Medulla oblongata (tissue), 1 donor: ENCODE data around the gene ISOC1.

Experiments used
- DNase-seq: peaks from one replicate; pipeline ENCODE4 v3.0.0-alpha.2; 2015; ENCODE audit errors: extremely low spot score

ISOC1 gene

DNA sequence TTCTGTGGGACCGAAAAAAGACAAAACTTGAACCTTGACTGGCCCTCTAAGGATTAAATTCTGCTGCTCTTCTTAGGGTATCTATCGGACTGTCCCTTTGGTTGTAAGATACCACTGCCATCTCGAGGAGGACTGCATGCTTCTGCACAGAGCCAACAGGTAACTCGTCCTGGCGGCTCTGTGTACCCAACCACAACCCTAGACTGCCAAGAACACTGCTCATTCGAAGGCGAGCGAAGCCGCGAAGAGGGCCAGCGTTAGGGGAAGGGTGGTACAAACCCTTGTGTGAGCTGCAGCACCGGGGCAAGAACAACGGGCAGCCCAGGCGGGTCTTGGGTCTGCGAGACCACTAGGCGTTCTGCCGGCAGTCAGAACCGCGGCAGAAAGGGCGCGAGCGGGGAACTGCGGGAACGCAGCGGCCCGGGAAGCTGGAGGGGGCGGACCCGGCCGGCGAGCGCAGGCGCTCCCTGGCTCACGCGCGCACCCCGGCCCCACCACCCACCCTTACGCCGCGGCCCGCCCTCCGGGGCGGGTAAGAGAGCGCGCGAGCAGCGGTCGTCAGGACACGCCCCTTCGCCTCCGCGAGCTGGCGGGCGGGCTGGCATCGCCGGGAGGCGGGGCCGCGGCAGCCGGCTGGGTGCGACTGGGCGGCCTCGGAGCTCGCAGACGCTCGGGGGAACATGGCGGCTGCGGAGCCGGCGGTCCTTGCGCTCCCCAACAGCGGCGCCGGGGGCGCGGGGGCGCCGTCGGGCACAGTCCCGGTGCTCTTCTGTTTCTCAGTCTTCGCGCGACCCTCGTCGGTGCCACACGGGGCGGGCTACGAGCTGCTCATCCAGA, at the start of gene ISOC1:
Gene ISOC1 (plus strand): TSS at position 663 of the 837 bp plus-strand sequence. CDS start 18 bp downstream, at position 681.
- DNase-seq = peak; percentile 93

GRCh38 chr5:129046151-129046550, 48.4 kb upstream of the ISOC1 start:
- no peak for DNase-seq

GRCh38 chr5:129048509-129048908, 46.0 kb upstream of the ISOC1 start:
- no peak for DNase-seq

- no peak for DNase-seq
These were observed 45.3 kb upstream of the ISOC1 start for GRCh38 chr5:129049126-129049799.

DNA sequence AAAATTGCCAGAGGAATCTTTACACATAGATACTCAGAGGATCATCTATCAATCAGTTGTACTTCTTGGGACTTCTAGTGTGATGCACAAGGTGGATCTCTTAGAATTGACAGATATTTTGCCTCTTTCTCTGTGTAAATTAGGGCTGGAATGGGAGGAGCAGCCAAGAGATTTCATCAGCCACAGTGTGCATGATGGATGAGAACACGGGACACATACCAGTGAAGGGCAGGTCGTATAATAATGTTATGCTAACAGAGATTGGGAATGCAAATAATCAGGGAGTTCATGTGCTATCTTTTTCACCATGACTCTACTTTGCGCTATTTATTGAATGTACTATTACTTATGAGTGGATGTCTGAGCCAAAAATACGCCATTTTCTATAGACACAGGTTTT, 43.3 kb upstream of the ISOC1 start:
- DNase-seq = no peak

- DNase-seq = no peak
These were observed 41.1 kb upstream of the ISOC1 start for GRCh38 chr5:129053438-129053837.

GRCh38 chr5:129057329-129057728, 37.2 kb upstream of the ISOC1 start:
- DNase-seq = no peak

GRCh38 chr5:129061849-129062248, 32.7 kb upstream of the ISOC1 start:
- DNase-seq = no peak

DNA sequence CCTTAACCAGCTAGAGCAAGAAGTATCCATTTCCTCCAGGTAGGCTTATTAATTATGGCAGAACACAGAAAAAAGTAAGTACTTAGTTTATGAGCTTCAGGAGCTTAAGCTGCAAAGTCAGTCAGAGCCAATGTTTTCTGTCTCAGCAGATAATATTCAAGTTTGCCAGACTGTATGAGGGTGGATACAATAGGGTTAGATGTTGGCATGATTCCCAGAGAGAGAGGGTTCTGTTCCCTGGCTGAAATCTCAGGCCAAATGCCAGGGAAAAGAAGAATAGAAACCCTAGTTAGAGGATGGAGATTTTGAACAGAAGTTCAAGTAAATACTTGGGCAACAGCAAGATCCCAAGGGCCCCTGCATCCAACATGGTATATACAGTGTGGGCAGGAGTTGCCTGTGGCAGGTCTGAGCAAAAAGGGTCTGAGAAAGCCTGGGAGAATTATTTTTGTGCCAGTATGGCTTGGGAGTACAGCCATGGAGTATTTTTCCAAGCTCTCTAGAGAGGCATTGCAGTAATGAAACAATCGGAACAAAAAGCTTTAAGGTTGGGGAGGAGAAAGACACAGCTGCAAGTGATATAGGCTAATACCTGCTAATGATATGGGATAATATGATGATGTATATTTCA, 31.0 kb upstream of the ISOC1 start:
- DNase-seq = peak; percentile 83

GRCh38 chr5:129065721-129066120, 28.8 kb upstream of the ISOC1 start:
- DNase-seq = no peak

- DNase-seq = no peak
These were observed 26.8 kb upstream of the ISOC1 start for GRCh38 chr5:129067745-129068144.

GRCh38 chr5:129069292-129069691, 25.3 kb upstream of the ISOC1 start:
- no peak for DNase-seq

GRCh38 chr5:129073111-129073510, 21.4 kb upstream of the ISOC1 start:
- DNase-seq = no peak

GRCh38 chr5:129074903-129075302, 19.6 kb upstream of the ISOC1 start:
- DNase-seq = no peak

DNA sequence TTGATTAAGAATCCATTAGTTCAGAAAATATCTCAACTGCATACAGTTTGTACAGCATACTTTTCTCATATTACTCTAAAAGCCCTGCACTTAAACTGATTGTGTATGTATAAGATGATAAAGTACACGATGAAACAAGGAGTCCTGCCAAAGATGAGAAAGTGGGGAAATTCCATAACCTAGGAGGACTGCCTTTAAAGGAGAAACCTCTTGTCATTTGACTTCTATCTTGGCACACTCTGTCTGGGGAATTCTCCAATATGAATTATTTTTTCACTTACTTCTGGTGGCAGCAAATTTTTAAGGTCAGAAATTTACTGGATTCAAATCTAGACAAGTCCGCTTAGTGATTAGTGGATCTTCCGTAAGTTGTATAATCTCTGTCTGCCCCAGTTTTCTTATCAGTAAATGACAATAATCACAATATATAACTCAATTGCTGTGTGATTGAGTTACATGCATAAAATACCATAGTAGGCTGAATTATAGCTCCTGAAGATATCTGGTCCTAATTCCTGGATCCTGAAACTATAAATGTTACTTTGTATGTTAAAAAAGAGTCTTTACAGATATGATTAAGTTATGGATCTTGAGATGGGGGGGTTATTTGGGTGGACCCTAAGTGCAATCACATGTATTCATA, 17.0 kb upstream of the ISOC1 start:
- DNase-seq = no peak

- no peak for DNase-seq
These were observed 16.3 kb upstream of the ISOC1 start for GRCh38 chr5:129078247-129078646.

GRCh38 chr5:129078660-129079059, 15.9 kb upstream of the ISOC1 start:
- no peak for DNase-seq

DNA sequence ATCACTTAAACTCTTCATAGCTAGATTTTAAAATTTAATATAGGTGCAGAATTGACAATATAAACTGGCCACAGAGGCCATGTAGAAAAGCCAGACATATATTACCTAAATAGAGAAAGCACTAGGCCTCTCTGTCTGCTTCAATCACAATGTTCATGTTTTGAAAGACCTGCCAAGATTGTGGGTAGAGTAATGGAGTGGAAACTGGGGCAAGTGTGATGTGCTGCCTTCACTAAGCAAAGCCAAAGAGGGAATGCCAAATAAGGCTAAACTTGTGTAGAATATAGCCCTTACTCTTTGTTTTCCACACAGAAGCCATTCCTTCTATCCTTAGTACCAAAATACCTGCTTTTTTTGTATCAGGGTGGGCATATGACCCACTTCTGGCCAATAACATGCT, 15.1 kb upstream of the ISOC1 start:
- peak; percentile 76 for DNase-seq

- no peak for DNase-seq
These were observed 13.8 kb upstream of the ISOC1 start for GRCh38 chr5:129080766-129081165.

DNA sequence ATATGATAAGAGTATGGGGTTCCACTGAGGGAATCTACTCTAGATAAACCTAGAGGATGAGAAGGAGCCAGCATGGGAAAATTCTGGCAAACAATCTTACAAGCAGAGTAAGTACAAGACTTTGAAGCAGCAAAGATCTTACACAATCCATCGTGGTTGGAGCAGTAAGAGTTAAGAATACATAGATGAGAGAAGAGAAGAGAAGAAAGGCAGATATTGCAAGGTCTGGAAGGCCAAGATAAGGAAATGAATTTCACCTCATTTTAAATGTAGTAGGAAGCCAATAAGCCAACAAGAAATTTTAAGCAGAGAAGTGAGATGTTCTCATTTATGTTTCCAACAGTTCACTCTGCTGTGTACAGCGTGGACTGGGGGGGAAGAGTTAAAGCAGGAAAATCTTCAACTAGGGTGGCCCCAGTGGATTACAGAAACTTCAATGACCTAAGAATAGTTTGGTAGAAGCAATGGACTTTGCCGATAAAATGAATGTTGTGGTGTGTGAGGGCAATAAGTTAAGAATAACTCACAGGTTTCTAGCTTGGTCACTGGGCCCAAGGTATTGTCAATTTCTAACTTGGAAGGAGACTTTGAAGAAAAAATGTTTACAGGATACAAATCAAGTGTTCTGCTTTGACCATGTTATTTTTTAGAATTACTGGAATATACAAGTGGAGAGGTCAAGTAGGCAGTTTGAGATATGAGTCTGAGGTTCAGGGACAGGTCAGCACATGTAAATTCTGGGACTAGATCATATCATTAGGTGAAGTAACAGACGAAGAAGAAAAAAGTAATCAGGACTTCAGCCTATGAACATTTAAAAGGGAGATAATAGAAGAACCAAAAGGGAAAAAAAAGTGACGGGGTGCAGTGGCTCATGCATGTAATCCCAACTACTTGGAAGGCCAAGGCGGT, 12.1 kb upstream of the ISOC1 start:
- DNase-seq = no peak
